IMR-90 (cell line): ENCODE measurements around the gene ASB9.

ENCODE experiments used
- BHLHE40 ChIP-seq: fragments of 150-350 bp; IDR thresholded peaks from 2 replicates; pipeline ENCODE4 v1.6.1; 2016; ENCODE audit warnings: mild to moderate bottlenecking, low read depth, low read length
- CHD1 ChIP-seq: IDR thresholded peaks from 2 replicates; pipeline ENCODE4 v1.6.1; 2012; ENCODE audit warnings: low read depth, low read length, improper control_type of control experiment
- FOS ChIP-seq: fragments of 150-350 bp; IDR thresholded peaks from 2 replicates; pipeline ENCODE4 v1.6.1; 2016; ENCODE audit warnings: low read depth, low read length
- POLR2A ChIP-seq: IDR thresholded peaks from 2 replicates; pipeline ENCODE4 v1.6.1; 2012; ENCODE audit warnings: mild to moderate bottlenecking, low read depth, low read length
- RAD21 ChIP-seq: IDR thresholded peaks from 2 replicates; pipeline ENCODE4 v1.6.1; 2012; ENCODE audit warnings: low read length, improper control_type of control experiment
- RCOR1 ChIP-seq: IDR thresholded peaks from 2 replicates; pipeline ENCODE4 v1.6.1; 2012; ENCODE audit warnings: mild to moderate bottlenecking, low read length, improper control_type of control experiment; ENCODE audit not compliant: insufficient replicate concordance
- RFX5 ChIP-seq: IDR thresholded peaks from 2 replicates; pipeline ENCODE4 v1.8.0; 2012; ENCODE audit warnings: low read depth, mild to moderate bottlenecking, low read length, moderate library complexity
- TF ChIP-seq, protein P1 (sequence below): conservative IDR thresholded peaks from 2 replicates; pipeline ENCODE4 v1.5.1; 2012; ENCODE audit warnings: mild to moderate bottlenecking, low read depth, low read length, improper control_type of control experiment
- TF ChIP-seq, protein P2 (sequence below): fragments of 150-350 bp; IDR thresholded peaks from 2 replicates; pipeline ENCODE4 v1.6.1; 2017; ENCODE audit warnings: mild to moderate bottlenecking, antibody characterized with exemption, low read length, low read depth

DNA sequence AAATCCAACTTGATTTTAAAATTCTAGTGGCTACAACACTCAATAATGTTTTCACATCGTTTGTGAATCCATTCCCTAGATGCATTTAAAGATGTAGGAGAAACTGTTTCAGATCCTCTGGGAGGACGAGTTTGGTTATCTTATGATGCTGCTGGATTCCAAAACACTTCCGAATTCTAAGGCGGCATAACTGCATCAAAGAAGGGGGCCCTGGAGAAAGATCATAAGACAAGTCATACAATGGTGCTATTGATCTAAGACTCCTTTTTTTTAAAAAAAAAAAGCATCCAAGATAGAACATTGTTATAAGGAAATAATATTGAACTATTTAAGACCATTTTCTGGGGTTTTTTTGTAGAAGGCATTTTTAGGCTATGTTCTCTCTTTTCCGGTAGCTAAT, 25.5 kb downstream of the ASB9 start:
- TF ChIP-seq, protein P1, sequence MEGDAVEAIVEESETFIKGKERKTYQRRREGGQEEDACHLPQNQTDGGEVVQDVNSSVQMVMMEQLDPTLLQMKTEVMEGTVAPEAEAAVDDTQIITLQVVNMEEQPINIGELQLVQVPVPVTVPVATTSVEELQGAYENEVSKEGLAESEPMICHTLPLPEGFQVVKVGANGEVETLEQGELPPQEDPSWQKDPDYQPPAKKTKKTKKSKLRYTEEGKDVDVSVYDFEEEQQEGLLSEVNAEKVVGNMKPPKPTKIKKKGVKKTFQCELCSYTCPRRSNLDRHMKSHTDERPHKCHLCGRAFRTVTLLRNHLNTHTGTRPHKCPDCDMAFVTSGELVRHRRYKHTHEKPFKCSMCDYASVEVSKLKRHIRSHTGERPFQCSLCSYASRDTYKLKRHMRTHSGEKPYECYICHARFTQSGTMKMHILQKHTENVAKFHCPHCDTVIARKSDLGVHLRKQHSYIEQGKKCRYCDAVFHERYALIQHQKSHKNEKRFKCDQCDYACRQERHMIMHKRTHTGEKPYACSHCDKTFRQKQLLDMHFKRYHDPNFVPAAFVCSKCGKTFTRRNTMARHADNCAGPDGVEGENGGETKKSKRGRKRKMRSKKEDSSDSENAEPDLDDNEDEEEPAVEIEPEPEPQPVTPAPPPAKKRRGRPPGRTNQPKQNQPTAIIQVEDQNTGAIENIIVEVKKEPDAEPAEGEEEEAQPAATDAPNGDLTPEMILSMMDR: no peak
- TF ChIP-seq CHD1 (no peak), RAD21 (no peak), POLR2A (no peak), RCOR1 (no peak), FOS (no peak), RFX5 (no peak), BHLHE40 (no peak)
- TF ChIP-seq, protein P2, sequence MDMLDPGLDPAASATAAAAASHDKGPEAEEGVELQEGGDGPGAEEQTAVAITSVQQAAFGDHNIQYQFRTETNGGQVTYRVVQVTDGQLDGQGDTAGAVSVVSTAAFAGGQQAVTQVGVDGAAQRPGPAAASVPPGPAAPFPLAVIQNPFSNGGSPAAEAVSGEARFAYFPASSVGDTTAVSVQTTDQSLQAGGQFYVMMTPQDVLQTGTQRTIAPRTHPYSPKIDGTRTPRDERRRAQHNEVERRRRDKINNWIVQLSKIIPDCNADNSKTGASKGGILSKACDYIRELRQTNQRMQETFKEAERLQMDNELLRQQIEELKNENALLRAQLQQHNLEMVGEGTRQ: no peak
